ENCODE results near the gene FANK1.

FANK1 gene

GRCh38 chr10:125984865-125985495 is 88.6 kb downstream of the FANK1 start:
- Histone ChIP-seq H3K9ac (ENCODE audit: insufficient read length, low read depth) (no peak overlapping the region), H3K27me3 (ENCODE audit: insufficient read depth, insufficient read length) (no peaks in the 10 kb centered on the region), H3K4me1 (ENCODE audit: insufficient read depth, insufficient read length) (peaks cover 2% of the 10 kb centered on the region), H3K4me3 (ENCODE audit: insufficient read length, low read depth) (no peak overlapping the region), H3K36me3 (ENCODE audit: insufficient read depth, insufficient read length, low read length) (no peaks in the 10 kb centered on the region), H3K9me3 (ENCODE audit: insufficient read depth, low read length) (peaks cover 2% of the 10 kb centered on the region; the same call in 1 of the 2 replicates)
- TF ChIP-seq YY1 (IDR thresholded peaks at IDR 0.05; ENCODE audit: insufficient read depth, insufficient read length) (no peak), ZNF274 (IDR thresholded peaks at IDR 0.05; ENCODE audit: low read depth, low read length) (no peak), SUZ12 (IDR thresholded peaks at IDR 0.05; ENCODE audit: extremely low read depth, insufficient read depth, insufficient read length) (no peak)
- DNase-seq (ENCODE audit: low read depth, low spot score) = no peak

- no peak for TF ChIP-seq SUZ12 (IDR thresholded peaks at IDR 0.05; ENCODE audit: extremely low read depth, insufficient read depth, insufficient read length)
- no peak for TF ChIP-seq ZNF274 (IDR thresholded peaks at IDR 0.05; ENCODE audit: low read depth, low read length)
- H3K4me3 ChIP-seq (ENCODE audit: insufficient read length, low read depth) = no peak overlapping the region
- DNase-seq (ENCODE audit: low read depth, low spot score) = no peak
Measured at GRCh38 chr10:125985557-125986240, 89.3 kb downstream of the FANK1 start.

GRCh38 chr10:125989791-125990190 is 93.4 kb downstream of the FANK1 start:
- no peaks in the 10 kb centered on the region for H3K27me3 ChIP-seq (ENCODE audit: insufficient read depth, insufficient read length)
- no peak for DNase-seq (ENCODE audit: low read depth, low spot score)

More at GRCh38 chr10:125985557-125986240, 89.3 kb downstream of the FANK1 start:
- Histone ChIP-seq H3K36me3 (ENCODE audit: insufficient read depth, insufficient read length, low read length) (no peaks in the 10 kb centered on the region), H3K9ac (ENCODE audit: insufficient read length, low read depth) (no peak overlapping the region), H3K9me3 (ENCODE audit: insufficient read depth, low read length) (peaks cover 8% of the 10 kb centered on the region; the same call in 1 of the 2 replicates), H3K27me3 (ENCODE audit: insufficient read depth, insufficient read length) (no peaks in the 10 kb centered on the region), H3K4me1 (ENCODE audit: insufficient read depth, insufficient read length) (peaks cover 2% of the 10 kb centered on the region)

GRCh38 chr10:125990974-125991373 is 94.6 kb downstream of the FANK1 start:
- Histone ChIP-seq H3K4me1 (ENCODE audit: insufficient read depth, insufficient read length) (peaks cover 3% of the 10 kb centered on the region), H3K27me3 (ENCODE audit: insufficient read depth, insufficient read length) (no peaks in the 10 kb centered on the region), H3K9me3 (ENCODE audit: insufficient read depth, low read length) (peaks cover 8% of the 10 kb centered on the region; the same call in 1 of the 2 replicates), H3K36me3 (ENCODE audit: insufficient read depth, insufficient read length, low read length) (no peaks in the 10 kb centered on the region), H3K9ac (ENCODE audit: insufficient read length, low read depth) (no peak overlapping the region), H3K4me3 (ENCODE audit: insufficient read length, low read depth) (no peak overlapping the region)
- TF ChIP-seq SUZ12 (IDR thresholded peaks at IDR 0.05; ENCODE audit: extremely low read depth, insufficient read depth, insufficient read length) (no peak), YY1 (IDR thresholded peaks at IDR 0.05; ENCODE audit: insufficient read depth, insufficient read length) (no peak), ZNF274 (IDR thresholded peaks at IDR 0.05; ENCODE audit: low read depth, low read length) (no peak)
- DNase-seq (ENCODE audit: low read depth, low spot score) = no peak

More at GRCh38 chr10:125989791-125990190, 93.4 kb downstream of the FANK1 start:
- H3K4me3 ChIP-seq (ENCODE audit: insufficient read length, low read depth) = no peak overlapping the region
- H3K9ac ChIP-seq (ENCODE audit: insufficient read length, low read depth) = no peak overlapping the region
- peaks cover 3% of the 10 kb centered on the region for H3K4me1 ChIP-seq (ENCODE audit: insufficient read depth, insufficient read length)
- H3K9me3 ChIP-seq (ENCODE audit: insufficient read depth, low read length) = peaks cover 8% of the 10 kb centered on the region; the same call in 1 of the 2 replicates
- no peaks in the 10 kb centered on the region for H3K36me3 ChIP-seq (ENCODE audit: insufficient read depth, insufficient read length, low read length)
- TF ChIP-seq ZNF274 (IDR thresholded peaks at IDR 0.05; ENCODE audit: low read depth, low read length) = no peak
- TF ChIP-seq SUZ12 (IDR thresholded peaks at IDR 0.05; ENCODE audit: extremely low read depth, insufficient read depth, insufficient read length) = no peak
- no peak for TF ChIP-seq YY1 (IDR thresholded peaks at IDR 0.05; ENCODE audit: insufficient read depth, insufficient read length)

- H3K36me3 ChIP-seq (ENCODE audit: insufficient read depth, insufficient read length, low read length) = no peaks in the 10 kb centered on the region
- peaks cover 8% of the 10 kb centered on the region; the same call in 1 of the 2 replicates for H3K9me3 ChIP-seq (ENCODE audit: insufficient read depth, low read length)
- peaks cover 3% of the 10 kb centered on the region for H3K4me1 ChIP-seq (ENCODE audit: insufficient read depth, insufficient read length)
- H3K27me3 ChIP-seq (ENCODE audit: insufficient read depth, insufficient read length) = no peaks in the 10 kb centered on the region
- H3K9ac ChIP-seq (ENCODE audit: insufficient read length, low read depth) = no peak overlapping the region
- no peak for TF ChIP-seq SUZ12 (IDR thresholded peaks at IDR 0.05; ENCODE audit: extremely low read depth, insufficient read depth, insufficient read length)
- TF ChIP-seq YY1 (IDR thresholded peaks at IDR 0.05; ENCODE audit: insufficient read depth, insufficient read length) = no peak
- no peak for TF ChIP-seq ZNF274 (IDR thresholded peaks at IDR 0.05; ENCODE audit: low read depth, low read length)
- DNase-seq (ENCODE audit: low read depth, low spot score) = no peak
- H3K4me3 ChIP-seq (ENCODE audit: insufficient read length, low read depth) = no peak overlapping the region
Measured at GRCh38 chr10:125991392-125991791, 95.0 kb downstream of the FANK1 start.

GRCh38 chr10:125992254-125992653 is 95.9 kb downstream of the FANK1 start:
- no peak for DNase-seq (ENCODE audit: low read depth, low spot score)
- TF ChIP-seq SUZ12 (IDR thresholded peaks at IDR 0.05; ENCODE audit: extremely low read depth, insufficient read depth, insufficient read length) (no peak), YY1 (IDR thresholded peaks at IDR 0.05; ENCODE audit: insufficient read depth, insufficient read length) (no peak), ZNF274 (IDR thresholded peaks at IDR 0.05; ENCODE audit: low read depth, low read length) (no peak)

GRCh38 chr10:125994601-125995000 is 98.2 kb downstream of the FANK1 start:
- no peaks in the 10 kb centered on the region for H3K36me3 ChIP-seq (ENCODE audit: insufficient read depth, insufficient read length, low read length)
- peaks cover 8% of the 10 kb centered on the region; the same call in 1 of the 2 replicates for H3K9me3 ChIP-seq (ENCODE audit: insufficient read depth, low read length)
- no peak overlapping the region for H3K9ac ChIP-seq (ENCODE audit: insufficient read length, low read depth)
- TF ChIP-seq SUZ12 (IDR thresholded peaks at IDR 0.05; ENCODE audit: extremely low read depth, insufficient read depth, insufficient read length) = no peak
- TF ChIP-seq ZNF274 (IDR thresholded peaks at IDR 0.05; ENCODE audit: low read depth, low read length) = no peak
- no peak for TF ChIP-seq YY1 (IDR thresholded peaks at IDR 0.05; ENCODE audit: insufficient read depth, insufficient read length)
- H3K27me3 ChIP-seq (ENCODE audit: insufficient read depth, insufficient read length) = no peaks in the 10 kb centered on the region
- H3K4me1 ChIP-seq (ENCODE audit: insufficient read depth, insufficient read length) = peaks cover 3% of the 10 kb centered on the region
- H3K4me3 ChIP-seq (ENCODE audit: insufficient read length, low read depth) = no peak overlapping the region
- no peak for DNase-seq (ENCODE audit: low read depth, low spot score)

More at GRCh38 chr10:125992254-125992653, 95.9 kb downstream of the FANK1 start:
- peaks cover 8% of the 10 kb centered on the region; the same call in 1 of the 2 replicates for H3K9me3 ChIP-seq (ENCODE audit: insufficient read depth, low read length)
- no peaks in the 10 kb centered on the region for H3K27me3 ChIP-seq (ENCODE audit: insufficient read depth, insufficient read length)
- H3K4me1 ChIP-seq (ENCODE audit: insufficient read depth, insufficient read length) = peaks cover 3% of the 10 kb centered on the region
- H3K9ac ChIP-seq (ENCODE audit: insufficient read length, low read depth) = no peak overlapping the region
- H3K4me3 ChIP-seq (ENCODE audit: insufficient read length, low read depth) = no peak overlapping the region
- no peaks in the 10 kb centered on the region for H3K36me3 ChIP-seq (ENCODE audit: insufficient read depth, insufficient read length, low read length)

Measured in NT2/D1 (cell line).